HG03520 (cell line): Measurements from ENCODE around the gene LLGL2.
A peak's percentile ranks its signal among the peaks of the same experiment; 100 is the strongest.

Source experiments
- ATAC-seq: cut with Tn5 transposase; IDR thresholded peaks from one replicate; pipeline ENCODE4 v1.9.1; 2021; ENCODE audit warnings: mild to moderate bottlenecking, moderate library complexity; ENCODE audit not compliant: unreplicated experiment

The LLGL2 gene

DNA sequence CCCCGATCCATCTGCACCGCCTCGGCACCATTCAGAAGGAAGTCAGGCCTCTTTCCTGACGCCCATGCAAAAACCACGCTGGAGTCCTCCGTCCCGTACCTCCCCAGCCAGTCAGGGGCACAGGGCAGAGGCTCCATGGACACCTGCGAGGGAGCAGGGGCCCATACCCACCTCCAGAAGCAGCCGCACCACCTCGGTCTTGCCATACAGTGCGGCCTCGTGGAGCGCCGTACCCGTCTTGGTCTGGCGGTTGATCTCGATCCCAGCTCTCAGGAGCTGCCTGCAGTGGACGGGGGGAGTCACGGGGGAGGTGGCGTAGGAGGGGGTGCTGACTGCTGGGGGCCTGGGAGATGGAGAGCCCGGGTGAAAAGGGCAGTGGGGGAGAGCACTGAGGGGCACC lies 19.4 kb upstream of the LLGL2 start:
- ATAC-seq: no peak

DNA sequence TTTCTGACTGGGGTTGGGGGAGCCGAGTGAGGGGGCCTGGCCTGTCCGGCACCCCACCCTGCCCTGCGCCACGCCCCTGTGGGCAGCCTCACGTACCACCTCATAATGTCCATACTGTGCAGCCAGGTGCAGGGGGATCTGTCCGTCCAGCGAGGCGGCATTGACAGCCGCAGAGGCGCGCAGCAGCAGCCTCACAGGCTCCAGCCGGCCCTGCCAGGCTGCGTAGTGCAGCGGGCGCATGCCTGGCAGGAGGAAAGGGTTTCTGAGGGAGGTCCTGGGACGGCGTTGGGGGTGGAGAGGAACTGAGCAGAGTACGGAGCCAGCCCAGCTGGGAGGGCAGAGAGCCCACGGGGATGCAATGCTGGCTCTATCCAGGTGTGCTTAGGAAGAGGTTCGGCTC lies 18.6 kb upstream of the LLGL2 start:
- ATAC-seq: no peak

GRCh38 chr17:75507733-75508719 lies 17.5 kb upstream of the LLGL2 start:
- no peak for ATAC-seq

DNA sequence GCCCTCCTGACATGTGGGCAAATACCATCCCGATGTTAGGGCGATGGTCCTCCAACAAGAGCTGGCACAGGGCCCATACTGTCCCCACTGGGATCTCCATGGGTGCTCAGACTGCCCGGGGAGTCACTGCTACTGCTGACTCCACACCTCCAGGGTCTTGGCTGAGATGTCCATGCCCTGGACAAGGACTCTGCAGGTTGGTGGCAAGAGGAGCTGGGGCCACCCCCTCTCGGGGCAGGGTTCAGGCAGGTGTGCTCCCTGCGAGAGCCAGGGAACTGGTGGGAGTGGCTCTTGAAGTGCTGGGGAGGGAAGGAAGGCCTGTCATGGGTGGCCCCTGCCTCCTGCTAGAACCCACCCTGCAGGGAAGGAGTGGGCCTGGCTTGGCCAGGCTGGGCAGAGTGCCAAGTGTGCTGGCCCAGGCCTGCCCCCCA lies 16.6 kb upstream of the LLGL2 start:
- ATAC-seq: no peak

- ATAC-seq: no peak
Observed at GRCh38 chr17:75509528-75510258, 15.8 kb upstream of the LLGL2 start.

DNA sequence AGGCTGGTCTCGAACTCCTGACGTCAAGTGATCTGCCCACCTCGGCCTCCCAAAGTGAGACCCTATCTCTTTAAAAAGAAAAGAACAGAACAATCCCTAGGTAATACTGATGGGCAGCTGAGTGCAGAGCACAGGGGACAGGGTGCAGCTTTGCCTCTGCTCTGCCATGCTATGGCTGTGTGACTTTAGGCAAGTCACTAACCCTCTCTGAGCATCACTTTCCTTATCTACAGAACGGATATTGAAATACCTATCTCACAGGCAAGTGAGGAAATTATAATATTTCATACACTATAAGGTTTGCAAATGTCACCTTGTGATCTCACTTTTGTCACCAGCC lies 14.3 kb upstream of the LLGL2 start:
- ATAC-seq: no peak

GRCh38 chr17:75511610-75512575 lies 13.6 kb upstream of the LLGL2 start:
- ATAC-seq: no peak

DNA sequence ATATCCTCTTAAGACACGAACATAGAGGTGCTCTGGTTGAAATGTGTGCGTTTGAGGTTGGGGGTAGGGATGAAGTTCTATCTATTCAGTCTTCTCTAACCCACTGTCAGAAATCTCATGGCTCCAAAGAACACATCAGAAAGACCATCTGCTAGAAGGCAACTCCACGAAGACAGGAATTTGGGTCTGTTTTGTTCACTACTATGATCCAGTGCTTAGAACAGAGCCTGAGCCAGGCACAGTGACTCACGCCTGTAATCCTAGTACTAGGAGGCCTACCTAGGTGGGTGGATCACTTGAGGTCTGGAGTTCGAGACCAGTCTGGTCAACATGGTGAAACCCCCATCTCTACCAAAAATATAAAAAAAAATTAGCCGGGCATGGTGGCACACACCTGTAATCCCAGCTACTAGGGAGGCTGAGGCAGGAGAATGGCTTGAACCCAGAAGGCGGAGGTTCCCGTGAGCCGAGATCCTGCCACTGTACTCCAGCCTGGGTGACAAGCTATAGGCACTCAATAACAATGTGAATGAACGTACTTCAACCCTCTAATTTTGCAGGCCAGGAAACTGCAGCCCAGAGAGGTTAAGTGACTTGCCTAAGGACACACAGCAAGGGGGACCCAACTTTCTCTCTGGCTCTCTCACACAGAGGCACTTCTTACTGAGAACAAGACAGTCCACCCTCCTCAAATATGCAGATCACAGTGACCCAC lies 12.4 kb upstream of the LLGL2 start:
- ATAC-seq: no peak

DNA sequence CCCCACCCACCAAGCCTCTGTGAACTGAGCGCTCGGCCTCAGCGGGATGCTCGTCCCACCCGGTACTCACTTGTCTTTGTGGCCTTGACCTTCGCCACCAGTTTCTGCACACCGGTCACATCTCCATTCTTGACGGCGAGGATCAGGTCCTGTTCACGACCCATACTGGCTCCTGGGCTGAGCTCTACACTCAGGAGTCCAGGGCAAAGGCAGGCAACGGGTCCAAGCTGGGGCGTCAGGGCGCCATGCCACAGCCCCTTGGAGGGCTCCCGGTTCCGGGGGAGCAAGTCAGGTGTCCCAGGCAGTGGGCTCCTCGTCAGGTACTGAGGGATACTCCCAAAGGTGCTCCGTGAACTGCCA lies 11.9 kb upstream of the LLGL2 start:
- no peak for ATAC-seq

DNA sequence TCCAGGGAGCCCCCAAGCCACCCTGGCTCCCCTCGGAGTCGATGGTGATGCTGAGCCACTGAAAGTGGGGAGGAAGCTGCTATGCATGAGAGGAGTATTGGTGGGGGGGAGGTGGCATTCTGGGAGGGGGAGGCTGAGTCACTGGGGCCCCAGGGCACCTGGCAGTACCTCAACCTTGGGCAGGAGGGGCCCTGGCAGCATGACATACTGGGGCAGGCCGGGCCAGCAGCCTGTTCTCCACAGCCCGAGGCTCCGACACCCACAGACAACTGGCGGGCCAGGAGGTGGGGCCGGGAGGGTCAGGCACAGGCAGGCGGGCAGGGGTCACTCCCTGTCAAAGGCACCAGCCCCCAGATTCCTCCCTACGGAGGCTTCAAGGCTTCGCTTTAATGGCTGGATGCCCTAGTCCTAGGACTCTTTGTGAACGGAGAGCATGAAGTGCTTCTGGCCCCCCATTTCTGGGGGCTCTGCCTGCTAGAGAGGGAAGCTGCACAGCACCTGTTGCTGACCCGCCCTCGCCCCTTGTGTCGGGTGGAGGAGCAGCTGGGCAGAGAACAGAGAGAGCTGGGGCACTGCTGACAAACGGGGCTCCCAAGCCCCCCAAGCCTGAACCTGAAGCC lies 11.1 kb upstream of the LLGL2 start:
- no peak for ATAC-seq

DNA sequence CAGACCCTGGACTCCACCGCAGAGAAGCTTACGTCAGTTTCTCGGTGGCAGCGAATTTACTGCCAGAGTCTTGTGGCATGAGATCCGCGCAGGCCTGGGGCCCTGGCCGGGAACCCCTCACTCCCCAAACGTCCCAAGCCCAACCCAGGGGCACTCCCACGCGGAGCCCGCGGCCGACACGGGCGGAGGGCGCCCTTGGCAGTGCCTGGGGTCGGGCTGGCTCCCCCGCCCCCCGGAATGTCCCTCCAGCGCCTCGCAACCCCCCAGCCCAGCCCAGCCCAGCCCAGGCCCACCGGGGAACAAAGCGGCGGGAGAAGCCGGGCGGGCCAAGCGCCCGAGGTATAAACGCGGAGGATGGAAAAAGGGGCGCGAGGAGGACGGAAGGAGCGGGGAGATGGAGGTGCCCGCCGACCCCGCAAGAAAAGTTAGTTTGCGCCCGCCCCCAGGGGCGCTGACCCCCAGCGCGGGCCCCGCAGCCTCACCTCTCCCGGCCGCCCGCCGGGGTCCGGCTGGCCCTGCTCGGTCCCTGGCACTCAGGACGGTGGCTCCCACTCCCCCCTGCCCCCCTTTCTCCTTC lies 10.5 kb upstream of the LLGL2 start:
- no peak for ATAC-seq

DNA sequence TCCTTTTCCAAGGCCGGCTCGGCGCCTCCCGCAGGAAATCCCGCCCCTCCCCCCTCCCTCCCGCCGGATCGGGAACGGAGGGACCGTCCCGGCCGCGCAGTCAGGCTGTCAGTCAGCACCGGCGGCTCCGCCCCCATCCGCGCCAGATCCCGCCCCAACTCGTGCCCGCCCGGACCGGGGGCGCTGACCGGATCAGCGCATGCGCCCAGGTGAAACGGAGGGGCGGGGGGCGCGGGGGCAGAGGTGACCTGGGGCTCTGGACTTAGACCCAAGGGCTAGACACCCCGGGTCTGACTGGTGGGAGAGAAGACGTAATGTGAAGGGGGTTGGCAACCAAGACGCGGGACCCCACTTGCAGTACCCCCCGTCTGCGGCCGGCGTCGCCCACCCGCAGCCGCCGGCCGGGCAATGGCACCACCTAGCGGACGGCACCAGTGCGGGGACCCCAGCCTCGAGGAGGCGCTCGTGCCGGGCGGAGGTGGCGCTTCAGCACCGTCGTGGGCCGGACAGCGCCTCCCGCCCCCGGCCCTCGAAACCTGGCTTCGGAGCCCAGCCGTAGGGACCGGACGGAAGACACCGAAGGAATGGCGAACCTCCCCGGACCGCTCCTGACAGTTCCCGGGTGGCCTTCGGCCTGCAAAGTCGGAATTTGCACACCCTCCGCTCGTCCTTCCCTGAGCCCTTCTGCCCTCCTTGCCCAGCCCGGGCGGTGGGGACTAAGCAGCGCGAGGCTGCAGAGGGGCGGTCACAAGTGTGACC lies 9.8 kb upstream of the LLGL2 start, which contains the start of gene CASKIN2:
TSS of gene CASKIN2 (minus strand) at position 42 of the 759 bp plus-strand sequence. CDS start 1,733 bp downstream, outside the sequence.
- peak; percentile 32 for ATAC-seq

- peak; percentile 69 for ATAC-seq
Observed at GRCh38 chr17:75516255-75516618, 9.3 kb upstream of the LLGL2 start, which contains the start of gene TSEN54. TSEN54 (plus strand) TSS chr17:75516528; CDS start chr17:75516561, 33 bp downstream.

DNA sequence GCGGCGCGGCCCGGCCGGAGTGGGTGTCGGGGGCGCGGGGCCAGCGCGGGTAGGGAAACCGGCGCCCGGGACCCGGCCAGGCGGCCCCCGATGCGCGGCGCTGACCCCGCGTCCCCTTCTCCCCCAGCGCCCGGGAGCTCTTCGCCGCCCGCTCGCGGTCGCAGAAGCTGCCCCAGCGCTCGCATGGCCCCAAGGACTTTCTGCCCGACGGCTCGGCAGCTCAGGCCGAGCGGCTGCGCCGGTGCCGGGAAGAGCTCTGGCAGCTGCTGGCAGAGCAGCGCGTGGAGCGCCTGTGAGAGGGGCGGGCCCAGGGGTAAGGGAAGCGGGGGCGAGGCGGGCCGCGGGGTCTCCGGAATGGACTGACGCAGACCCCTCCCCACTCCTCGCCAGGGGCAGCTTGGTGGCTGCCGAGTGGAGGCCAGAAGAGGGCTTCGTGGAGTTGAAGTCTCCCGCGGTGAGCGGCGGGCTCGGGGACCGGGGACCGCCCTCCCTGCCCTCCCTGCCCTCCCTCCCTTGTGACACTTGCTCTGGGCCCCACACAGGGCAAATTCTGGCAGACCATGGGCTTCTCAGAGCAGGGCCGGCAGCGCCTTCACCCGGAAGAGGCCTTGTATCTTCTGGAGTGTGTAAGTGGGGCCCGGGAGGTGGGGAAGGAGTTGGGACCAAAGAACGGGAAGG lies 8.7 kb upstream of the LLGL2 start:
- ATAC-seq: no peak

DNA sequence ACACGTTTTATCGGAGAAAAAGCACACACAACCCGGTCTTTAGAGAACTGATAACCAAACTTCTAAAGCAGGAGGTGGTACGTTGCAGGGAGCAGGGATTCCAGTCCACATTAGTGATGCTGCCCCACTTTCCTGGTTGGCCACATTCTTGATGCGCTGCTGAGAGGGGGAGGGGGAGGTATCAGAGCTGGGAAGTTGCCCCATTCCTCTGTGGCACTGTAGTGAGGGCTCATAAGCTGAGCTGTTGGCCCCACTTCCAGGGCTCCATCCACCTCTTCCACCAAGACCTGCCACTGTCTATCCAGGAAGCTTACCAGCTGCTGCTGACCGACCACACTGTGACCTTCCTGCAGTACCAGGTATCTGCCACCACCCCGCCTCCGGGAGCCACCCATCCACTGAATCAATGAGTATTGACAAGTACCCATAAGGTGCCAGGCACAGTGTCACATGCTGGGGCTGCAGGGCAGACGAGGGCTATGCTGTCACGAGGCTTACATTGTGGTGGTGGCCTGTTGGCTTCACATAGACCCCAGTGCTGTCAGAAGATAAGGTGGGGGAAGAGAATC lies 8.1 kb upstream of the LLGL2 start:
- no peak for ATAC-seq

- ATAC-seq: no peak
Observed at GRCh38 chr17:75518201-75518600, 7.3 kb upstream of the LLGL2 start.

DNA sequence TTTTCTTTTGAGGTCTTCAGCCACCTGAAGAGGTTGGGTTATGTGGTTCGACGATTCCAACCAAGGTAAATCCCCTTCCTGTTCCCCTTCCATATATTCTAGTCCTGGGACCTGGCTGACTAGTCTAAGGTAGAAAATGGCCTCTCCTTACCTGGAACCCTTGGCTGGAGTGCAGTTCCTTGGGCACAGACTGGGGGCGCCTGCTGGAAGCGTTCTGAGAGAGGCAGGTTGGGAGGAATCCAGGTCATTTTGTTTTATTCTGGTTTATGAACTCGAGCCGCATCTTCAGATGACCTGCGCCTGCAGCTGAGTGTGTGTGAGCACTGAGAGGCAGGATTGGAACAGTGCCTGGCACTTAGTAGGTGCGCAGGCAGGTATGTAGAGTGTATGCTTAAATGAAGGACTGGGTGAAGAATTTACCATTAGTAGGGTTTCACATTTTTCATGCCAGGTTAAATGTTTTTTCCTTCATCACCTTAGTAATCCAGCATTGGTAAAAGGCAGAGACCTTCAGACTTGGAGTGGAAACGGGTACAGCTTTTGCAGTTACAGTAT lies 6.4 kb upstream of the LLGL2 start:
- no peak for ATAC-seq
